Tibial artery (tissue), 4 donors: ENCODE measurements around the gene GRAMD1B.

ENCODE experiments used
- DNase-seq, 2 donors: peaks; one replicate each; pipeline ENCODE4 v3.0.0-alpha.2; 2019
- H3K27ac ChIP-seq, 2 donors: fragments of 200-600 bp; sonication (generic) in 1 of 2; 1 replicate in 1 of 2; 2 replicates in 1 of 2; pipeline ENCODE4 v1.5.1; 2018 to 2019; ENCODE audit warnings: mild to moderate bottlenecking in 1 of 2
- H3K27me3 ChIP-seq, 2 donors: fragments of 200-600 bp; sonication (generic) in 1 of 2; one replicate each; pipeline versions ENCODE4 v1.5.1 to v1.6.0; 2016 to 2019
- H3K36me3 ChIP-seq, 3 donors: fragments of 200-600 bp; sonication (generic) in 2 of 3; one replicate each; pipeline ENCODE4 v1.5.1; 2016 to 2019; ENCODE audit warnings: mild to moderate bottlenecking in 2 of 3
- H3K4me1 ChIP-seq, 4 donors: fragments of 200-600 bp; sonication (generic) in 2 of 4; 1 replicate in 3 of 4; 2 replicates in 1 of 4; pipeline ENCODE4 v1.5.1; 2016 to 2019
- H3K4me3 ChIP-seq, 2 donors: fragments of 200-600 bp; sonication (generic) in 1 of 2; 1 replicate in 1 of 2; 2 replicates in 1 of 2; pipeline ENCODE4 v1.5.1; 2018 to 2019; ENCODE audit warnings: mild to moderate bottlenecking in 2 of 2
- H3K9me3 ChIP-seq, 3 donors: fragments of 200-600 bp; sonication (generic) in 1 of 3; one replicate each; pipeline ENCODE4 v1.5.1; 2016 to 2019
- CTCF ChIP-seq, 2 experiments: fragments of 200-600 bp in 1 of 2; fragments of 450-650 bp in 1 of 2; IDR thresholded peaks; one replicate each; pipeline ENCODE4 v1.5.1; 2017 to 2019; ENCODE audit warnings: antibody characterized with exemption in 2 of 2, mild to moderate bottlenecking in 1 of 2, moderate library complexity in 1 of 2
- intact Hi-C: fragments of 100-400 bp; cut with DNase I; formaldehyde crosslinking; loops from one replicate; pipeline ENCODE4 v1.15.0; 2023; ENCODE audit warnings: low total_unique reads

Gene GRAMD1B

GRCh38 chr11:123597859-123598258, 167.8 kb downstream of the GRAMD1B start:
- Histone ChIP-seq H3K4me3 (no peak overlapping the region), H3K9me3 (no peaks in the 10 kb centered on the region), H3K27me3 (no peaks in the 10 kb centered on the region), H3K36me3 (no peaks in the 10 kb centered on the region), H3K27ac (no peak overlapping the region), H3K4me1 (no peaks in the 10 kb centered on the region)
- TF ChIP-seq CTCF (IDR thresholded peaks at IDR 0.05) = no peak
- DNase-seq = no peak
- intact Hi-C loops = no loop called here

- DNase-seq = no peak
- Histone ChIP-seq H3K4me1 (no peaks in the 10 kb centered on the region), H3K27me3 (no peaks in the 10 kb centered on the region), H3K36me3 (peaks cover 0 to 4% (median 0%) of the 10 kb centered on the region in 3 donors), H3K27ac (no peak overlapping the region), H3K9me3 (no peaks in the 10 kb centered on the region), H3K4me3 (no peak overlapping the region)
- no peak for TF ChIP-seq CTCF (IDR thresholded peaks at IDR 0.05)
- intact Hi-C loops = no loop called here
Observed at GRCh38 chr11:123601136-123601535, 171.1 kb downstream of the GRAMD1B start.

DNA sequence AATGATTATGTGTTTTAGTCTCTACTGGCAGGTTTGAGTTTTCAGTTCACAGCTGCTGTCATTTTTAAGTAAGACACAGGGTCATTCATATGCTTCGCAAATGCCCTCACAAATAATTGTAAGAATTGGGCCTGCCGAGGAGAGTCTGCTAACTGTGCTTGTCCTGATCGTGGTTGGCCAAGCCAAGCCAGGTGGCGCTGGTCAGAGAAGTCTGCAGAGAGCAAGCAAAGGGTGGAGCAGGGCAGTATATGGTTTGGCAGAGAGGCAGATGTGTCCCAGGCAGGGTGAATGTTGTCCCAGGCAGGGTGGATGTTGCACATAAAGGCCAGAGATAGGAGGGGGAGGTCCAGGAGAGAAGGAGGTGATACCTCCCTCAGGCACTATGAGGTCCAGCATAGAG, 171.7 kb downstream of the GRAMD1B start:
- Histone ChIP-seq H3K9me3 (no peaks in the 10 kb centered on the region), H3K36me3 (peaks cover 0 to 4% (median 0%) of the 10 kb centered on the region in 3 donors), H3K4me3 (no peak overlapping the region), H3K4me1 (no peaks in the 10 kb centered on the region), H3K27me3 (no peaks in the 10 kb centered on the region), H3K27ac (no peak overlapping the region)
- intact Hi-C loops = no loop called here
- no peak for DNase-seq
- TF ChIP-seq CTCF (IDR thresholded peaks at IDR 0.05) = no peak

DNA sequence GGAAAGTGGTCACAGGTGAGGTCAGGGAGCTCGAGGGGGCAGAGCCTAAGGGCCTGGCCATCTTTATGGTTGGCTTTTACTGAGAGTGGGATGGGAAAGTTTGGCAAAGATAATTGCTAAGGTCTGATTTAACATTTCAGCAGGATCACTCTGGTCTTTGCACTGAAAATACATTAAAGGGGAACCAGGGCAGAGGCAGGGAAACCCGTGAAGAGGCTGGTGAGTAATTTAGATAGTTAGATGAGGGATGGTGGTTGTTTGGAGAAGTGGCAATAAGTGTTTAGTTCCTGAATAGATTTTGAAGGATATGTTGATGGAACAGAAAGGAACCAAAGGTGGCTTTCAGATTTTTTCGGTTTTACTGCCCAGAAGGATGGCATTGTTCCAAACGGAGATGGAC, 173.6 kb downstream of the GRAMD1B start:
- Histone ChIP-seq H3K4me1 (no peaks in the 10 kb centered on the region), H3K36me3 (peaks cover 0 to 8% (median 0%) of the 10 kb centered on the region in 3 donors), H3K27ac (no peak overlapping the region), H3K27me3 (no peaks in the 10 kb centered on the region), H3K9me3 (no peaks in the 10 kb centered on the region), H3K4me3 (no peak overlapping the region)
- DNase-seq = no peak
- intact Hi-C loops = no loop called here
- no peak for TF ChIP-seq CTCF (IDR thresholded peaks at IDR 0.05)

- intact Hi-C loops = no loop called here
- TF ChIP-seq CTCF (IDR thresholded peaks at IDR 0.05) = no peak
- no peak for DNase-seq
Observed at GRCh38 chr11:123607781-123608180, 177.7 kb downstream of the GRAMD1B start.

DNA sequence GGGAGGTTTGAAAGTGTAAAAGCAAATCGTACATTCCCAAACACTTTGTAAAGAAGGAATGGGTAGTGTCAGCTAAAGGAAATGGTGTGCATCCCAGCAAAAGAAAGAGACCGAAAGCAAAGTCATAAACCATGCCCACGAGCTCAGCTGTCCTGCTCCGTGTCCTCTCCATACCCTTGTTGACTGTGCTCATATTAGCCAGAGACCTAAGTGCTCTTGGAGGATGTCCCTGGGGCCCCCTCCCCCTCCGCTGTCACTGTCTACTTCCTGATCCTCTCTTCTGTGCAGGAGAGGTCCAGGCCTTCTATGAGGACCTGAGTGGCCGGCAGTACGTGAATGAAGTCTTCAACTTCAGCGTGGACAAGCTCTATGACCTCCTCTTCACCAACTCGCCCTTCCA, 178.3 kb downstream of the GRAMD1B start:
- intact Hi-C loops = no loop called here

More at GRCh38 chr11:123607781-123608180, 177.7 kb downstream of the GRAMD1B start:
- no peaks in the 10 kb centered on the region for H3K9me3 ChIP-seq
- peaks cover 0 to 19% (median 0%) of the 10 kb centered on the region in 3 donors for H3K36me3 ChIP-seq
- H3K4me3 ChIP-seq = no peak overlapping the region
- no peaks in the 10 kb centered on the region for H3K4me1 ChIP-seq
- no peak overlapping the region for H3K27ac ChIP-seq
- H3K27me3 ChIP-seq = no peaks in the 10 kb centered on the region

More for the DNA sequence above, 178.3 kb downstream of the GRAMD1B start:
- Histone ChIP-seq H3K27me3 (no peaks in the 10 kb centered on the region), H3K4me3 (no peak overlapping the region), H3K27ac (no peak overlapping the region), H3K36me3 (peaks cover 0 to 24% (median 0%) of the 10 kb centered on the region in 3 donors), H3K9me3 (no peaks in the 10 kb centered on the region), H3K4me1 (no peaks in the 10 kb centered on the region)
- no peak for DNase-seq
- TF ChIP-seq CTCF (IDR thresholded peaks at IDR 0.05) = no peak
